HUES48 (cell line): ENCODE measurements around the gene VSIG10.
"Not testable (repeated sequence)": the region's sequence is repeated elsewhere in the genome, so short reads cannot be mapped to it uniquely, and the experiment has no call there.

Source experiments
- H3K27ac ChIP-seq: one replicate; pipeline ENCODE4 v1.7.0; 2013; ENCODE audit warnings: low read depth, low read length, inconsistent platforms
- H3K27me3 ChIP-seq: 2 replicates; pipeline ENCODE4 v1.6.1; 2013; ENCODE audit warnings: mild to moderate bottlenecking, low read length; ENCODE audit not compliant: control insufficient read depth, insufficient read depth
- H3K36me3 ChIP-seq: 2 replicates; pipeline ENCODE4 v1.6.1; 2013; ENCODE audit warnings: low read length; ENCODE audit not compliant: control insufficient read depth, insufficient read depth
- H3K4me1 ChIP-seq: 2 replicates; pipeline ENCODE4 v1.6.1; 2013; ENCODE audit warnings: mild to moderate bottlenecking, low read length; ENCODE audit not compliant: control insufficient read depth, insufficient read depth
- H3K4me3 ChIP-seq: 2 replicates; pipeline ENCODE4 v1.5.1; 2013; ENCODE audit warnings: mild to moderate bottlenecking, low read depth, low read length
- H3K9ac ChIP-seq: 2 replicates; pipeline ENCODE4 v1.6.1; 2013; ENCODE audit warnings: mild to moderate bottlenecking, low read depth, low read length, moderate library complexity
- H3K9me3 ChIP-seq: 2 replicates; pipeline ENCODE4 v1.6.1; 2013; ENCODE audit warnings: low read length; ENCODE audit not compliant: control insufficient read depth, insufficient read depth

VSIG10 gene

DNA sequence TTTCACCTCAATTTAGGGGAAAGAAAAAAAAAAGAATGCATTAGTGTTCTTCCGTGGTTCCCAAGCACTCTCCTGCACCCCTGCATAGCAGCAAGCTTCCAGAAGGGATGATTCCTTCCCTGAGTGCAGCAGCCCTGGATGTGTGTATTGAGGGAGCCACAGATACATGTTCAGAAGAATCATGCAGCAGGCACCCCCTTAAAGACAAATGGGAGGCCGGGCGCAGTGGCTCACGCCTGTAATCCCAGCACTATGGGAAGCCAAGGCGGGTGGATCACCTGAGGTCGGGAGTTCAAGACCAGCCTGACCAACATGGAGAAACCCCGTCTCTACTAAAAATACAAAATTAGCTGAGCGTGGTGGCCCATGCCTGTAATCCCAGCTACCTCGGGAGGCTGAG, 22.3 kb downstream of the VSIG10 start:
- not testable (repeated sequence) for H3K9ac ChIP-seq, H3K27me3 ChIP-seq, H3K4me1 ChIP-seq, H3K4me3 ChIP-seq, H3K27ac ChIP-seq, H3K9me3 ChIP-seq
- H3K36me3 ChIP-seq = peaks cover 76% of the 10 kb centered on the region

DNA sequence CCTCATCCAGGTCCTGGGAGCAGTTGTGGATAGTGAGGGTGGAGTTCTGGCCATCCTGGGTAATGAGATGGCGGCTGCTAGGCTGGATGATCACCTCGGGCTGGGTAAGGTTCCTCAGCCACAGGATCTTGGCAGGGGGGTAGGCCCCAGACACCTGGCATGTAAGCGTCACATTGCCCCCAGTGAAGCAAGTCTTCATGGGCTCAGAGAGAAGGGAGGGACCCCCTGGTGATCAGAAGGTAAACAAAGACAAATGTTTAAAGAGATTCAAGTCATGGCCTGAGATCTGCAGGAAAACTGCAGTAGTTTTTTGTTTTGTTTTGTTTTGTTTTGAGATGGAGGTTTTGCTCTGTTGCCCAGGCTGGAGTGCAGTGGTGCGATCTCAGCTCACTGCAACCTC, 30.0 kb downstream of the VSIG10 start:
- Histone ChIP-seq H3K36me3 (peaks cover 78% of the 10 kb centered on the region), H3K9ac (no peak overlapping the region), H3K4me3 (no peak overlapping the region), H3K27me3 (no peaks in the 10 kb centered on the region), H3K4me1 (no peaks in the 10 kb centered on the region), H3K9me3 (no peaks in the 10 kb centered on the region), H3K27ac (no peak overlapping the region)

DNA sequence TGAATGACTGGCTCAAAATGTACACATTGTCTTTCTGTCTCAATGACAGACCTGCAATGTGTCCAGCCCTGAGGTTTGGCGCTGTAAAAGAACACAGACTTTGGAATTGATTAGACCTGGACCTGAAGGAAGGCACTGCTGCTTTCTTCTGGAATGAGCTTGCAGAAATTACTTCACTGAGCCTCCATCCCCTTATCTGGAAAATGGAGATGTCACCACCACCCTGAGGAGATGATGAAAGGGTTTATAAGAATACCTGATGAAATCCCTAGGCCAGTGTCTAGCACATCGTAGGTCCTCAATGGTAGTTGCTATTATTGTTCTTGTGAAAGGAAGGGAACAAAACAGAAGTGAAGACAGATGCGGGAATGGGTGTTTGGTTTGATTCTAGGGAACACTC, 33.2 kb downstream of the VSIG10 start:
- H3K36me3 ChIP-seq = peaks cover 79% of the 10 kb centered on the region
- no peak overlapping the region for H3K4me3 ChIP-seq
- no peaks in the 10 kb centered on the region for H3K9me3 ChIP-seq
- no peak overlapping the region for H3K27ac ChIP-seq
- H3K27me3 ChIP-seq = no peaks in the 10 kb centered on the region
- no peaks in the 10 kb centered on the region for H3K4me1 ChIP-seq
- no peak overlapping the region for H3K9ac ChIP-seq

DNA sequence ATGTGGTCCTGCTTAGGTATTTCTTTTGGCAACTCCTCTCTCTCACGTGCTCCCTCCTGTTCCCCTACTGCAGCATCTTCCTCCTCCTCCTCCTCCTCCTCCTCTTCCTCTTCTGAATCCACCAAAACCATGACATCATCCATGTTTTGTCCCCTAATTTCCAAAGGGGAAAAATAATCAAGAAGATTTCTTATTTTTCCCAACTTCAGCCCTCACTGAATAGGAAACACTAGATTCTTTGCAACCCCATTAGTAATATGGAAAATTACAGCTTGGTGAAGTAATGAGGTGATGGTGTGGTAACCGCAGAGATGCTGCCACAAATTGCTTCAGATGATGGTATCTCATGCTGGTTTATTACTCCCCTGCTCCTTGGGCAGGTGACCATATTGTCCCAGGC, 35.4 kb downstream of the VSIG10 start:
- H3K36me3 ChIP-seq = peaks cover 80% of the 10 kb centered on the region
- H3K27ac ChIP-seq = no peak overlapping the region
- no peaks in the 10 kb centered on the region for H3K9me3 ChIP-seq
- H3K9ac ChIP-seq = no peak overlapping the region
- peaks cover 11% of the 10 kb centered on the region for H3K4me1 ChIP-seq
- H3K27me3 ChIP-seq = no peaks in the 10 kb centered on the region
- H3K4me3 ChIP-seq = no peak overlapping the region

DNA sequence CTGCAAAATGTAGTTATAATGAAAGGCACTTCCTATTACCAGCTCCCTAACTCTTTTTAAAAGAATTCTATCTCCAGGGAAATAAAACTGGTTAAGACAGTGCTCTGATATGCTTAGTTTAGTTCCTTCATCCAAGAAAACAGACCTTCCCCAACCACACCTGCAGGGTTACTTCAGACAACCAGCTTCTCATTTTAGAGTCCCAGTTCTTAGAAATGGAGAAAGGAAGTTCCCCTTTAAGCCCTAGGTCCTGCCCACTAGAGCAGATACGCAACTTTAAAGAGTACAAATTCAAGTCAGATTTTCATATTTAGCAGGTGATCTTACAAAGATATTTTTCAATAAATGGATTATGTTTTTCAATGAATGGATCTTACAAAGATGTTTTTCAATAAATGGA, 38.4 kb downstream of the VSIG10 start:
- H3K4me3 ChIP-seq = no peak overlapping the region
- H3K9me3 ChIP-seq = no peaks in the 10 kb centered on the region
- H3K4me1 ChIP-seq = peaks cover 19% of the 10 kb centered on the region
- H3K27me3 ChIP-seq = no peaks in the 10 kb centered on the region
- H3K36me3 ChIP-seq = peaks cover 55% of the 10 kb centered on the region
- no peak overlapping the region for H3K9ac ChIP-seq
- no peak overlapping the region for H3K27ac ChIP-seq

DNA sequence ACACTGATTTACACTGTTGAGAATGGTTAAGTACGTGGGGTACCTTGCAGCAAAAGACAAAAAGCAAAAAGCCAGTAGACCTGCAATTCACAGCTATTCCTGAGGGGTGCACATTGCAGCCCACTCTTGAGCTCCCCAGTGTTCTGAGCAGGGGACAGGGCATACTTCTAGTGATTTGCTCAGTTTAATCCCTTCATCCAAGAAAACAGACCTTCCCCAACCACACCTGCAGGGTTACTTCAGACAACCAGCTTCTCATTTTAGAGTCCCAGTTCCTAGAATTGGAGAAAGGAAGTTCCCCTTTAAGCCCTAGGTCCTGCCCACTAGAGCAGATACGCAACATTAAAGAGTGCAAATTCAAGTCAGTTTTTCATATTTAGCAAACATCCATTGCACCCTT, 39.2 kb downstream of the VSIG10 start:
- peaks cover 24% of the 10 kb centered on the region for H3K4me1 ChIP-seq
- peak overlapping the region; percentile 80 for H3K27ac ChIP-seq
- no peak overlapping the region for H3K4me3 ChIP-seq
- H3K9me3 ChIP-seq = no peaks in the 10 kb centered on the region
- H3K27me3 ChIP-seq = no peaks in the 10 kb centered on the region
- peaks cover 47% of the 10 kb centered on the region for H3K36me3 ChIP-seq
- H3K9ac ChIP-seq = no peak overlapping the region

DNA sequence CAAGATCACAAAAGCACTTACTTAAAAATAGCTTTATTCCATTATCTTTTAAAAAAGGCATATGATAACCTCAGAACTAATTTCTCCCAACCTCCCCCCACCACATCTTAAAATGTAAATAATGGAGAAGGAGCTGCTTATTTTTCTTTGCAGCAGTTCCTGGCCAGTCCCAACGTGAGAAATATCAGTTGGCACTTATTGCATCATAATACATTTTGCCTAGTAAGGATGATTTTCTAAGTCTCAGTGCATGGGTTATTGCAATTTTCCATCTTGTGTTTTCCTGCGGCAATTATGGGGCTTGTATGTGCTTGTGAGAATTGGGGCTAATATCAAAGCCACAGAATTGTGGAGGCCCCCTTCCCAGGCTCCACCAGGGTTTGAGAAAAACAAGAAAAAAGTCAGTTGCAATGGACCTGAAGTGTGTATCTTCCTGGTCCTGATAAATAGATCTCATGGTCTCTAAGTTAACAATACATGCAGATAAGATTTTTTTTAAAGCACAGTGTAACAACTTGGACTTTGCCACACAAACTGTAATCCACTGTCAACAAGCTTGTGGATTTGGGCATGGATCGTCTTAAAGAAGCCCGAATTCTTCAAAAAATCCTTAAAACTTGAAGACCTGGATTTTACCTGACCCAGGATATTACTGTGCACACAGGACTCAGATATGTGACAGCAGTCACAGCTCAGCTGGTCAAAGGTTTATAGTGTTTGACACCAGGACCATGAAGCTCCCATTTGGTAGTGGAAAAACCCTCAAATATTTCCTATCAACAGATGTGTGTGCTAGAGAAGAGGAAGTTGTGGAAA, 40.0 kb downstream of the VSIG10 start:
- H3K9me3 ChIP-seq = no peaks in the 10 kb centered on the region
- no peaks in the 10 kb centered on the region for H3K27me3 ChIP-seq
- peaks cover 41% of the 10 kb centered on the region for H3K36me3 ChIP-seq
- no peak overlapping the region for H3K4me3 ChIP-seq
- H3K27ac ChIP-seq = peak overlapping the region; percentile 80
- H3K9ac ChIP-seq = no peak overlapping the region
- H3K4me1 ChIP-seq = peaks cover 28% of the 10 kb centered on the region

DNA sequence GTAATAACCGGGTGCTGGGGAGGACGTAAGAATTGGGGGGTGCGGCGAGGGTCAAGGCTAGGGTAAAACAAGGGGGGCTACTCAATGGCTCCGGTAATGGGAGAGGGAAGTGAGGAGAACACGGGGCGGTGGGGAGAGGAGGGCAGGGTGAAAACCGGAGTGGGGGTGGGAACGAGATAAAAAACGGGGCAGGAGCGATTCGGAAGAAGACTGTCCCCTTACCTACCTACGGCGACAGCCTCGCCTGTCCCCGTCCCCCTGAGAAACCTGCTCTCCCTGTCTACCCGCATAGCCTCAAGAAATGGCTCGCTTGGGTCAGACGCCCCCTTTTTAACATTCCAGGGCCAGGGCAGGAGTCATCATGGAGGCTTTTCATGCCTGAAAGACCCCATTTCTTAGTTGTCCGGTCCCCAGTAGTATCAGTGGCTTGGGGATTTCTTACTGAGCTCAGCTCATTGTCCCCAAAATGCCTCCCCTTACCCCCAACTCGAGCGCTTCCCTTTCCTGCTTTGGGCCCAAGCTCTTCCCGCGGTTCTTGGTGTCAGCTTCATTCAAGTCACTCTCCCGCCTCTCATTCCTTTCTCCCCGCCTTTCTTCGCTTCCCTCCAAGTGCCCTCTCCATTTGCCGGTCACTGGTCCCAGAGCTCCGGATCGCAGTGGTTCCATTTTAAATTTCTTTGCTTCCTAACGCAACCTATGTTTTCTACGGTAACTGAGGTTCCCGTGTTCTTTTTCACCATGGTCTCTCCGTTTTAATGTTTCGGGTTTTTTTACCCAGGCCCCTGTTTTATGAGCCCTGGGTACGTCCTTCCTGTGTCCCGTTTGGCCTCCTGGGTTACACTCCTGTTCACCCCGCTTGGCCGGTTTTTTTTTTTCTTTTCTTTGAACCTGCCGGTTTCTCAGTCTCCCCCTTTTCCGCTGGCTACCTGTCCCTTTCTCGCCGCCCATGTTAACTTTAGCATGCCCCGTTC, 41.7 kb downstream of the VSIG10 start:
- Histone ChIP-seq H3K9ac (peak overlapping the region; percentile 85), H3K4me3 (peak overlapping the region; percentile 86), H3K4me1 (peaks cover 28% of the 10 kb centered on the region), H3K27me3 (no peaks in the 10 kb centered on the region), H3K36me3 (peaks cover 26% of the 10 kb centered on the region), H3K9me3 (no peaks in the 10 kb centered on the region), H3K27ac (peak overlapping the region; percentile 97)

DNA sequence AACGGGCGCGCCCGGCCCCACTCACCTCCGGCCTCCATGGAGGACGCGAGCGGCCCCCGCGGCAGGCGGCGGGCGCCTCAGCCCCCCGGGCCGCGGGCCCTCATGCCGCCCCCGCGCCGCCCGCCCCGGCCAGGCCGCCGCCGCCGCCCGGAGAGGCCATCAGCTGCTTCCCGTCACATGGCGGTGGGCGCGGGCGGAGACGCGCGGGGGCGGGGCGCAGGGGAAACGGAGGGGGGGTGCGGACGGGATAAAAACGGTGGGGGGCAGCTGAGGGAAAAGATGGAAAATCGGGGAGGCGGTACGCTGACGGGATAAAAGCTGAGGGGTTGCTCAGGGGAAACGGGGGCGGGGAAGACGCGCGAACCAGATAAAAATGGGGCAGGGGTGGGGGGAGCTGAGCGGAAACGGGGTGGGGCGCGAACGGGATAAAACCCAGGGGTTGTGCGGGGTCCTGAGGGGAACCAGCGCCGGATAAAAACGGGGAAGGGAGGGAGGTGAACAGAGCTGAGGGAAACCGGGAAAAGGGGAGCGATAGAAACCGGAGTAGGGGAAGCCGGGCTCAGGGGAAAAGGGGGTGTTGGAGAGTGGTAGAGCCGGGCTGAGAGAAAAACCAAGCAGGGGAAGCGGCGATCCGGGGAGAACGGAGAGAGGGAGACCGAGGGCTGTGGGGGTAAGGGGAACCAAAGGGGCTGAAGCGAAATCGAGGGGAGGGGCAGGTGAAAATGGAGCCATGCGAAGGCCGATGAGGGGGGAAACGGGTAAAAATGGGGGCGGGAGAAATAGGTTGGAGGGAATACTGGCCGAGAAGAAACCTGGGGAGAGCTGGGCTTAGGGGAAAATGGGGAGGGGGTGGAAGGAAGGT, 42.6 kb downstream of the VSIG10 start, which contains the start of gene WSB2:
TSS of gene WSB2 (minus strand) at position 169 of the 862 bp plus-strand sequence. CDS start at position 38, 131 bp downstream.
- peak within 1 kb of the TSS; percentile 86 for H3K4me3 ChIP-seq
- H3K9ac ChIP-seq = peak within 1 kb of the TSS; percentile 85
- no peaks in the 10 kb centered on the region for H3K27me3 ChIP-seq
- H3K27ac ChIP-seq = peak within 1 kb of the TSS; percentile 97
- H3K4me1 ChIP-seq = peaks cover 28% of the 10 kb centered on the region
- no peaks in the 10 kb centered on the region for H3K9me3 ChIP-seq
- H3K36me3 ChIP-seq = peaks cover 17% of the 10 kb centered on the region

DNA sequence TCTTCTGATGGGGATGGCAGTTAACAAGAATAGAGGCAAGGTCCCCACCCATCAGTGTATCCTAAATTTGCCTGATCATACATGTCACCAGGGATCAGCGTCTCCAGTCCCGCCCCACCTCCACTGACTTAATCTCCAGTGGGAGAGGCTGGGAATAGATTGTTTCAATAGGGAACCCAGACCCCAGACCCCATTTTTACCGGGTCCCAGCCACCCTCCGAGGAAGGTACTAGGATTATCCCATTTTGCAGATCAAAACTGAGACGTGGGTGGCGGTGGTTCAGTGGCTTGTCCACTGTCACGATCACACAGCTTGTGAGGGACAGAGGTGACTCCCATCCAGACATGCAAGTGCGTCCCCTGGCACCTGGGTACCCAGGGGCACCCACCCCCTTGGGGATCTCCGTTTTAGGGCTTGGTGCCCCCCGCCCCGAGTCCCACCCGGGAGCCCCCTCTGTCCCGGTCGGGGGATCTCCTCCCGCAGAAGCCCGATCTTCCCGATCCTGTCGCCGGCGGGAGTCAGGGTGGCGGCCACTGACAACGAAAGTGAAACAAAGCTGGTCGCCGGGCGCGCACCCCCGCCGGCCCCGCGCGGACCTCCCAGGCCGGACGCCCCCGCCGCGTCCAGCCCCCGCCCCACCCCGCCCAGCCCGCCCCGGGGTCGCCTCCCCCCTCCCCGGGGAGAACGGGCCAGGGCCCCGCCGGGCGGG, 43.4 kb downstream of the VSIG10 start:
- no peaks in the 10 kb centered on the region for H3K27me3 ChIP-seq
- peak overlapping the region; percentile 64 for H3K9ac ChIP-seq
- H3K4me3 ChIP-seq = peak overlapping the region; percentile 86
- peaks cover 28% of the 10 kb centered on the region for H3K4me1 ChIP-seq
- no peaks in the 10 kb centered on the region for H3K9me3 ChIP-seq
- H3K36me3 ChIP-seq = peaks cover 10% of the 10 kb centered on the region; the same call in 1 of the 2 replicates
- H3K27ac ChIP-seq = peak overlapping the region; percentile 97
